ENCODE measurements around the gene GALNT14.
A peak's percentile ranks its signal among the peaks of the same experiment; 100 is the strongest.

Gene GALNT14

GRCh38 chr2:31054842-31055388, 83.3 kb downstream of the GALNT14 start:
- DNase-seq, result no peak

DNA sequence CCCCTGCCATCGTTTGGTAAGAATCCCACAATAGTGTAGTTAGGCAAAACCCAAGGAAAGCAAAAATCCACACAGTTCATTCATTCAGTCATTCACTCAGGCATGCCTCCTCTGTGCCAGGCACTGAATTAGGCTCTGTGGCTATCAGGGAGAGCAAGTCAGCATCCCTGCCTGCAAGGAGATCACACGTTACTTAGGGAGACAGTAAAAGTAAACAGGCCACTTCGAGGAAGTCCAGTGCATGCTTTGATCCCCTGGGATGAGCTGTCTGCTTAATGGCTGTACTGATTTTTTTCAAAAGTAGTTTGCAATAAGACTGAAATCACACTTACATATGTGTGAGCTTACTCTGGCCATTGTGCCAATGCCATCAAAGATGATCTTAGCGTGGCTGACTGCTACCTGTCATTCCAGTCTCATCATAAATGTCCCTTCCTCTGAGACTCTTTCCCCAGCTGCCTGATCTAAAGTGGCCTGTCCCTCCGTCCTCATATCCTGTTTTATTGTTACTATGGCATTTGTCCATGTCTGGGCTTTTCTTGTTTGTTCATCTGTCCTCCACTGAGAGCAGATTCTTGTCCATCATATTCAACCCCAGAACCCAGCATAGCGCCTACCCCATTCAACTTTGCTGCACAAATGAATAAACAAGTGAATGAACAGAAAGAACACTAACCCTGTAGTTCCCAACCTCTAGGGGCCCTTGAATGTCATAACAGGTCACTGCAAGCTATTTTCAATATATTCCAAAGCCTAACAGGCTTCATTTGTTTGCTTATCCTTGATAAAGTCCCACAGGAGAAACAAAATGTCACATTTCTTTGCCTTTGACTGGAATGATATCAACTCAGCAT, 84.1 kb downstream of the GALNT14 start:
- DNase-seq, result no peak

DNA sequence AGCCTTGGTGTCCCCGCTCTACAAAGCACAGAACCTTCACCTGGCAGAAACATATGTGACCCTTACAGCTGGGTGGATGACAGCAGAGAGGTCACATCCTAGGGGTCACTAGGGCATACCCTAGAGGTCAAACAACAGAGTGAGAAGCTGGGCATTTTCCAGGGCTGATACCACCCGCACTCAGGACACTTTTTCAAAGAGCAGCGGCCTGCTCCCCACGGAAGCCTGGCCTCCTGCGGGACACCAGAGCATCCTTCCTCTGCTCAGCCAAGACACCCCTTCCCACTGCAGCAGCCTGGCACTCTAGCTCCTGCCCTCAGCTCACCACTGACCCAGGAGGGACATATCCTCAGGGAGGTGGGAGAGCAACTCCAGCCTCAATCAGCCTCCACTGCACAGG, 86.0 kb downstream of the GALNT14 start:
- DNase-seq, result no peak

GRCh38 chr2:31051258-31052140, 86.7 kb downstream of the GALNT14 start:
- DNase-seq, result no peak

GRCh38 chr2:31049916-31050588, 88.2 kb downstream of the GALNT14 start:
- no peak for DNase-seq

GRCh38 chr2:31049264-31049663, 89.0 kb downstream of the GALNT14 start:
- no peak for DNase-seq

DNA sequence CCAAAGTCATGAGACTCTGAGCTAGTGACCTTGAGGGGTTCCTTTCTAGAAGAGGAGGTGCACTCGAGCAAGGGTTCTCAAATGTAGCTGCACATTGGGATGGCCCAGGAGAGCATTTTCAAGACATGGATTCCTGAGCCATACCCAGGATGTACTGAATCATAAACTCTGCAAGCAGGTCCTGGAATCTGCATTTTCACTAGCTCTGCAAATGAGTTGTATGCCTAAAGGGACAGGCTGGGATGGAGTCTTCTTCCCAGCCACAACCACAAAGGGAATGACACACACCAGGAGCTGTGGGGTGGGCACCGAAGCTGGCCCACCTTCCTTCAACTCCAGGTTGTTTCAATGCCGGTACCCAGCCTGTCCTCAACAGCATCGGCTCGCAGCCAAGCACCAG, 90.6 kb downstream of the GALNT14 start:
- no peak for DNase-seq

- DNase-seq, result no peak
Observed at GRCh38 chr2:31038385-31038784, 99.9 kb downstream of the GALNT14 start.

GRCh38 chr2:31037058-31037457, 101.2 kb downstream of the GALNT14 start:
- no peak for DNase-seq

- peak in 1 of 2 experiments; percentile 10 for DNase-seq
Observed at GRCh38 chr2:31033032-31033431, 105.2 kb downstream of the GALNT14 start.

GRCh38 chr2:31032475-31032874, 105.8 kb downstream of the GALNT14 start:
- no peak for DNase-seq

DNA sequence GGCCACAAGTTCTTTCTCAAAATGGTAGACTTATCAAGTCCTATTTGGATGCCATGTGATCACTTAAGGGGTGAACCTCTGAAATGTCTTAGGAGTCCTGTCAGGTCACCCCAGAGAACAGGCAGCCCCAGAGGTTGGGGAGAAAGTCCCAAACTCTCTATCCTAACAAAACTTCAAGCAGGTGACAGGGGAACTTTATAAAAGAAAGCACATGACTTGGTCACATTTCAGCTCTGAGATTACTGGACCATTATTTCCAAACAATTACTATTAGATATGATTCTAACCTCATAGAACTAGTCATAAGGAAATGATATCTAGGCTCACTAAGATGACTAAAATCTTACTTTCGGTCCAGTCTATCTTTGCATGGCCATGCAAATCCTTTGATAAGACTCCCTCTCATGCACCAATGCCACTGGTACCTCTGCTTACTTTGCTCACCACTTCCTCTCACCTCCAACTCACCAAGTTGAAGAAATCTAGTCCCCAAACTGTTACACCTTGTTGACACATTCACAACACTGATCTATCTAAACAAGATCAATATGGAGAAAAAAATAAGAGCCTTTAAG, 107.0 kb downstream of the GALNT14 start:
- no peak for DNase-seq

GRCh38 chr2:31028417-31028816, 109.8 kb downstream of the GALNT14 start:
- no peak for DNase-seq

DNA sequence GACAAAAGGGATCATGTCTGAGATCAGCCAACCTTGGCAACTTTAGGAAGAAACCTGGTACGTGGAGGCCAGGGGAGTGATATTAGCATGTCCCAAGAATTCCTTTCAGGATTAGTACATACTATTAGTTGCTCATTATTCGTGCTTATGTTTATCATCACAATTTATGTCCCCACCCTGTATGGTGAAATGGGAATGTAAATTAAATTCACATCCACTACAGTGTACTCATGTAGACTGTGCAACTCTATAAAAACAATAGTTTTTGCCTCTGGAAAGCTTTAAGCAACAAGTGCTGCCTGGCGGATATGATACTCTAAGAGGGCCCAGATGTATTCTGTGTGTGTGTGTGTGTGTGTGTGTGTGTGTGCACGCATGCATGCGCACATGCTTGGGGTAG, 110.7 kb downstream of the GALNT14 start:
- no peak for DNase-seq

DNA sequence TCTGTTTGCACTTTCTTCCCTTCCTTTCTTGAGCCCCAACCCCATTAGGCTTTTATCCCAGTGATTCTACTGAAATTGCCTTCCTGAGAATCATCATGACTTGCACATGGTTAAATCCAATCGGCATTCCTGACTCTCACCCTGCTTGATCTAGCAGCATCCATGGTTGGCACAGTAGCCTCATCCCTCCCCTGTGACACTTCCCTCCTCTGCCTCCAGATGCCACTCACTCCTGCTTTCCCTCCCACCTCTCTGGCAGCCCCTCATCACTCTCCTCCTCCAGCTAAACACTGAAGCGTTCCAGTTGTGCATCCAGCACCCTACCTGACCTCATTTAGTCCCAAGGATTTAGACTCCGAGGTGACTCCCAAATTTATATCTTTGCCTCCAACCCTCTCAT, 114.7 kb downstream of the GALNT14 start:
- DNase-seq, result peak in 1 of 2 experiments; percentile 12

DNA sequence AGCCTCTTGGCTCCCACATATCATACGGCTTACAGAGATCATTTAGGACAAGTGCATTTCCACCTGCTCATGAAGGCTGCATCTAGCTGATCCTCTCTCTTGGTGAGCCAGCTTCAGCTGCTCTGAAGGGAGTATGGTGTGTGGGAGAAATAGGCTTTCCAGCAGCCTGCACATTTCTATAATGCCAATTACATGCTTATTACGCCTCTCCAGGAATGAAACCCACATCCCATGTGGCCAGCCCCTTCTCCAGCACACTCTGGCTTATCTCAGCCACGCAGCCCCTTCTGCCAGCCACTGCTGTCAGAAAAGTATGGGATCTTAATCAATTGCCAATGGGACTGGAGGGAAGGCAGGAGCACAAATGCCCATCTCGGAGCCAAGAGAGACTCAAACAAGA, 117.5 kb downstream of the GALNT14 start:
- DNase-seq, result peak in 1 of 2 experiments; percentile 42

DNA sequence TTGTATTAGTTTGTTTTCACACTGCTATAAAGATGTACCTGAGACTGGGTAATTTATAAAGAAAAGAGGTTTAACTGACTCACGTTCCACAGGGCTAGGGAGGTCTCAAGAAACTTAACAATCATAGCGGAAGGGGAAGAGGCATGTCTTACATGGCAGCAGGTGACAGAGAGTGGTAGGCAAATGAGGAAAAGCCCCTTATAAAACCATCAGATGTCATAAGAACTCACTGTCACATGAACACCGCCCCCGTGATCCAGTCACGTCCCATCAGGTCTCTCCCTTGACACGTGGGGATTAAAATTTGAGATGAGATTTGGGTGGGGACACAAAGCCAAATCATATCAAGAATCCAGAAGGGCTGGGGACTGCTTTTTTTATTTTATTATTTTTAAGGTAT, 120.0 kb downstream of the GALNT14 start:
- no peak for DNase-seq

- no peak for DNase-seq
Observed at GRCh38 chr2:31016648-31017047, 121.6 kb downstream of the GALNT14 start.

DNA sequence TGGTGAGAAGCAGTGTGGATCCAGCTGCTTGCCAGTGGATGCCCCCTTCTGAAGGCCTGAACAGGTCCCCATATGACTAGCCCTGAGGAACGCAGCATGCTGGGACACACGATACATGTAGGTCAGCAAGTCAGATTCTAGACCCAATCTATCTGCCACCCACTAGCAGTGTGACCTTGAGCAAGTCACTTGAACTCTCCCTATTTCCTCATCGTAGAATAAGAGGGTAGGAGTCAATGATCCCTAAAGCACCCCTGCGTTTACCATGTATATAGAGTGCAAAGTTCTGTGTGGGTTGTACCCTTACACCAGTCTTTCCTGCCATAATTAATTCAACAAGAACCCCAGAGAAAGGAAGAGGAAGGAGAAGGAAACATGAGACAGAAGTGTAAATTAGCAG, 123.7 kb downstream of the GALNT14 start:
- DNase-seq, result no peak

DNA sequence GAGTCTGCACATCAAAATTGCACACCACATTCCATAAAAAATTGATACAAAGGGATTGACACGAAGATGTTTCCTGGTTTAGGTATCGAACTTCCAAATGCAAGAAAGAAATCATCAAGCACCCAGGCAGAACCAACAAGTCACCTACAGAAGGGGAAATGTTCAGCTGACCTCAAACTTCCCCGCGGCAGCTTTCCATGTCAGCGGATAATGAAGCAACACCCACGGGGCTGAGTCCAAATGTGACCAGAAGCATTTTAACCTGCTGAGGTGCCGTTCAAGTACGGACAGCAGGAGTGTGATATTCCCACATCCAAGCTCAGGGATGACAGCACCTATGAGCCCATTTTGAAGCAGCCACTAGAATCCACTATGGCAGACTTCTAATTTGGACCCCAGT, 124.9 kb downstream of the GALNT14 start:
- no peak for DNase-seq

DNA sequence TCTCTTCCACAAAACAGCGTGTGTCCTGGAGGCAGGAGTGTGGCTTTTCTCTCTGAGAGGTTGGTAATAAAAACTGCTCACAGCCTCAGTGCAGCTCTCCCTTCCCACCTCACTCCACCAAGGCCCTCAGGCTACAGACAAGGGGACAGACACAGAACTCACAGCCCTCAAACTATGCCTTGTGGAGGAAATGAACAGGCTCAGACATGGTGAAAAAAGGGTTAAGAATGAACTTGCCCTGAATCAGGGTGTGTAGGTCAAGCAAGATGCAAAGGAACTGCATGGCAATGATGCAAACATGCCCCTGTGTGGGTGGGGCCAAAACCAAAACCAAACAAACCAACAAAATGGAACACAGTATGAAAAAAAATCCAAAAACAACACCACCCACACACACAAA, 125.8 kb downstream of the GALNT14 start:
- no peak for DNase-seq

GRCh38 chr2:31011587-31011986, 126.7 kb downstream of the GALNT14 start:
- no peak for DNase-seq
